HepG2 (cell line): Measurements from ENCODE around the gene BRAT1. TPM values are rescaled to one million over a fixed set of nuclear protein-coding genes. Genes with fewer than 3 reads are reported as not detected.

Experiments used
- ATAC-seq: fragments of 200-7000 bp; cut with Tn5 transposase; 3 replicates; pipeline ENCODE4 v1.9.1; 2020; ENCODE audit warnings: mild to moderate bottlenecking, moderate library complexity
- BruUV-seq: library from RNA; stranded (reverse); fragments of 400-500 nt; replicated peaks from 2 replicates; lab custom pipeline; 2021; lab: Mats Ljungman, UMichigan
- CTCF ChIA-PET: fragments of 300-600 bp; formaldehyde crosslinking; extraction: SDS; loops from one replicate; lab custom pipeline; 2021; ENCODE audit warnings: low total read pairs, inconsistent platforms, low intra/inter-chr PET ratio; lab: Yijun Ruan, JAX
- POLR2A ChIA-PET: fragments of 350-600 bp; sonication (Branson Sonifier 250); formaldehyde crosslinking; loops from one replicate; lab custom pipeline; 2020; ENCODE audit warnings: antibody characterized with exemption, inconsistent platforms; lab: Yijun Ruan, JAX
- DNase-seq: peaks from one replicate; pipeline ENCODE4 v3.0.0-alpha.2; 2015; ENCODE audit warnings: low spot score
- FAIRE-seq: peaks from 3 replicates; lab custom pipeline; 2011; peaks lifted over from hg19 to GRCh38; lab: Jason Lieb, UNC
- H2AFZ ChIP-seq: one replicate; pipeline ENCODE4 v1.6.1; 2011; ENCODE audit warnings: low read length, inconsistent platforms
- H3K27ac ChIP-seq: fragments of 300-600 bp; 3 replicates; pipeline ENCODE4 v1.8.0; 2011; ENCODE audit warnings: mixed run types, mild to moderate bottlenecking, mixed read lengths, low read length, inconsistent platforms; ENCODE audit not compliant: insufficient read depth; ENCODE audit errors: extremely low read length
- H3K27me3 ChIP-seq, 2 experiments: fragments of 200-600 bp in 1 of 2; 2 replicates in 1 of 2; 3 replicates in 1 of 2; pipeline versions ENCODE4 v1.6.0 to v1.8.0; 2011; ENCODE audit warnings: low read length in 2 of 2, mild to moderate bottlenecking in 2 of 2, moderate library complexity in 2 of 2, inconsistent platforms in 1 of 2; ENCODE audit not compliant: insufficient read depth in 2 of 2, control insufficient read depth in 1 of 2
- H3K36me3 ChIP-seq, 2 experiments: fragments of 200-600 bp in 1 of 2; replicated peaks in 1 of 2; 2 replicates in 1 of 2; 3 replicates in 1 of 2; pipeline versions ENCODE4 v1.5.1 to v1.8.0; 2011; ENCODE audit warnings: low read length in 2 of 2, inconsistent platforms in 1 of 2; ENCODE audit not compliant: insufficient read depth in 2 of 2, control insufficient read depth in 1 of 2
- H3K4me1 ChIP-seq: 2 replicates; pipeline ENCODE4 v1.5.1; 2012; ENCODE audit warnings: low read length, inconsistent platforms; ENCODE audit not compliant: insufficient read depth
- H3K4me2 ChIP-seq: 2 replicates; pipeline ENCODE4 v1.6.0; 2011; ENCODE audit warnings: low read depth, low read length, inconsistent platforms
- H3K4me3 ChIP-seq, 3 experiments: fragments of 200-600 bp in 1 of 3; sonication (generic), shearing (Covaris generic) in 1 of 3; replicated peaks in 1 of 3; 2 replicates each; pipeline ENCODE4 v1.5.1; 2011 to 2016; ENCODE audit warnings: low read length in 3 of 3, inconsistent platforms in 2 of 3, low read depth in 2 of 3, mild to moderate bottlenecking in 2 of 3, control low read depth in 1 of 3, mixed read lengths in 1 of 3; ENCODE audit not compliant: insufficient read depth in 1 of 3
- H3K79me2 ChIP-seq: one replicate; pipeline ENCODE4 v1.6.1; 2011; ENCODE audit warnings: low read length, inconsistent platforms; ENCODE audit not compliant: insufficient read depth
- H3K9ac ChIP-seq: 2 replicates; pipeline ENCODE4 v1.6.0; 2011; ENCODE audit warnings: mild to moderate bottlenecking, low read depth, low read length, inconsistent platforms; ENCODE audit not compliant: insufficient read depth
- H3K9me3 ChIP-seq: 2 replicates; pipeline ENCODE4 v1.5.1; 2012; ENCODE audit warnings: mild to moderate bottlenecking, low read length
- H4K20me1 ChIP-seq: 2 replicates; pipeline ENCODE4 v1.6.0; 2011; ENCODE audit warnings: inconsistent platforms, mild to moderate bottlenecking, low read length, moderate library complexity; ENCODE audit not compliant: insufficient read depth
- EEA1 ChIP-seq: sonication (generic); formaldehyde crosslinking; IDR thresholded peaks from 2 replicates; pipeline ENCODE4 v1.5.1; 2020; ENCODE audit warnings: mild to moderate bottlenecking, missing genetic modification reagents, borderline replicate concordance
- ELF4 ChIP-seq: sonication (generic); formaldehyde crosslinking; IDR thresholded peaks from 2 replicates; pipeline ENCODE4 v1.5.0; 2020; ENCODE audit warnings: missing genetic modification reagents, mild to moderate bottlenecking, moderate library complexity, borderline replicate concordance
- HNF4A ChIP-seq: sonication (generic); formaldehyde crosslinking; IDR thresholded peaks from 2 replicates; pipeline ENCODE4 v1.4.0; 2020; ENCODE audit warnings: missing genetic modification reagents
- NONO ChIP-seq, 2 experiments: fragments of 450-650 bp in 1 of 2; sonication (generic) in 1 of 2; formaldehyde crosslinking in 1 of 2; IDR thresholded peaks in 1 of 2; conservative IDR thresholded peaks in 1 of 2; 2 replicates each; pipeline versions ENCODE4 v1.6.1 to v1.8.0; 2017 to 2022; ENCODE audit warnings: mild to moderate bottlenecking in 1 of 2, missing genetic modification reagents in 1 of 2, moderate library complexity in 1 of 2
- PCBP2 ChIP-seq: fragments of 200-400 bp; formaldehyde crosslinking; optimal IDR thresholded peaks from 2 replicates; pipeline ENCODE3; 2018; ENCODE audit warnings: low read length, low read depth; ENCODE audit not compliant: poor library complexity, severe bottlenecking
- PRPF4 ChIP-seq: fragments of 200-400 bp; formaldehyde crosslinking; IDR thresholded peaks from 2 replicates; pipeline ENCODE4 v1.6.1; 2016; ENCODE audit warnings: low read length, low read depth; ENCODE audit not compliant: poor library complexity, severe bottlenecking
- RBAK ChIP-seq: sonication (generic); formaldehyde crosslinking; IDR thresholded peaks from 2 replicates; pipeline ENCODE4 v1.5.1; 2020; ENCODE audit warnings: mild to moderate bottlenecking, missing genetic modification reagents
- ZNF382 ChIP-seq: sonication (generic); formaldehyde crosslinking; IDR thresholded peaks from 2 replicates; pipeline ENCODE4 v1.5.0; 2020; ENCODE audit warnings: missing genetic modification reagents, mild to moderate bottlenecking, borderline replicate concordance
- ZSCAN22 ChIP-seq: sonication (generic); formaldehyde crosslinking; IDR thresholded peaks from 2 replicates; pipeline ENCODE4 v1.4.0; 2020; ENCODE audit warnings: mild to moderate bottlenecking, missing genetic modification reagents
- WGBS: methylation state at CpG from one replicate; pipeline ENCODE4 v1.1.6; 2017; ENCODE audit warnings: low lambda C conversion rate; 5-methylcytosine and 5-hydroxymethylcytosine counted together
- in situ Hi-C: cut with HindIII; loops from 2 replicates; pipeline ENCODE4 v1.10.0; 2017; ENCODE audit warnings: low pct_unique_long_range_greater_than_20kb; ENCODE audit not compliant: extremely low pct_ligation_motif_present
- intact Hi-C: fragments of 100-400 bp; cut with micrococcal nuclease; formaldehyde crosslinking; loops from one replicate; pipeline ENCODE4 v1.10.0; 2022; ENCODE audit not compliant: unreplicated experiment
- polyA plus RNA-seq, 8 experiments: library from polyadenylated mRNA; depleted of rRNA in 3 of 8; stranded (reverse) in 7 of 8; unstranded in 1 of 8; fragments of >200 nt; fragmentation: Illumina TruSeq in 4 of 8; extraction: Trizol in 4 of 8; gene quantifications; 2 replicates each; pipeline versions ENCODE4 v1.2.1 to v1.2.3, GENCODE V29; 2011 to 2016; ENCODE audit warnings: low read depth in 4 of 8, missing spikeins in 1 of 8, mixed read lengths in 1 of 8; ENCODE audit not compliant: insufficient read depth in 1 of 8
- total RNA-seq, 5 experiments: library from RNA; depleted of rRNA; stranded (reverse); fragments of >200 nt; fragmentation: Illumina TruSeq; extraction: Trizol; gene quantifications; 2 replicates each; pipeline ENCODE4 v1.2.3, GENCODE V29; 2016; ENCODE audit warnings: low read depth in 1 of 5
- TF ChIP-seq, protein P1 (sequence below): sonication (generic); formaldehyde crosslinking; IDR thresholded peaks from 2 replicates; pipeline ENCODE4 v1.4.0; 2020; ENCODE audit warnings: missing genetic modification reagents, borderline replicate concordance

Gene BRAT1
- total and polyA plus RNA-seq, 2 of the 13 experiments (the other 11 are each of a cell fraction or from before 2014, with no cell fraction given) = 10.2 to 20.3 TPM

DNA sequence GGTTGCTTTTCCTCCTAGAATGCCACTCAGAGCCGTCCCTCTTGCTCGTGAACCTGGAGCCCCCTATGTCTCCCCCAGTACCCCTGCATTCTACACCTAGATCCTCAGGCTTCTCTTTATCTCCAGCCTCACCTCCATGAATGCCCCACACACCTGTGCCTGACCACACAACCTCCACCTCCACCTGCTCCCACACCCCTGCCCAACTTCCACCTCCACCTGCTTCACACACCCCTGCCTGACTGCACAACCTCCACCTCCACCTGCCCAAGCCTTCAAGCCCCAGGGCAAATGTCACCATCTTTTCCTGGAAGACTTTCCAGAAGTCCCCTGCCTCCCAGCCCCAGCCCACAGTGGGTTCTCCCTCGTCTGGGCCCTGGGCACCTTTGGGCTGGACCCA is 42.6 kb downstream of the BRAT1 start:
- DNase-seq (no peak), FAIRE-seq (no peak), ATAC-seq (no peak)
- H3K36me3 ChIP-seq = no peaks in the 10 kb centered on the region
- H3K27ac ChIP-seq = no peak overlapping the region
- ChIA-PET POLR2A (no interaction called here), CTCF (no interaction called here)
- no peak overlapping the region for H2AFZ ChIP-seq
- TF ChIP-seq ELF4 (CRISPR knock-in tag) (no peak), ZSCAN22 (CRISPR knock-in tag) (no peak), PRPF4 (no peak), PCBP2 (no peak), ZNF382 (no peak), RBAK (CRISPR knock-in tag) (no peak), HNF4A (CRISPR knock-in tag) (no peak), NONO (IDR thresholded peaks at IDR 0.05) (no peak), NONO (CRISPR knock-in tag; conservative IDR thresholded peaks at IDR 0.05) (no peak), EEA1 (CRISPR knock-in tag) (no peak)
- TF ChIP-seq, protein P1, sequence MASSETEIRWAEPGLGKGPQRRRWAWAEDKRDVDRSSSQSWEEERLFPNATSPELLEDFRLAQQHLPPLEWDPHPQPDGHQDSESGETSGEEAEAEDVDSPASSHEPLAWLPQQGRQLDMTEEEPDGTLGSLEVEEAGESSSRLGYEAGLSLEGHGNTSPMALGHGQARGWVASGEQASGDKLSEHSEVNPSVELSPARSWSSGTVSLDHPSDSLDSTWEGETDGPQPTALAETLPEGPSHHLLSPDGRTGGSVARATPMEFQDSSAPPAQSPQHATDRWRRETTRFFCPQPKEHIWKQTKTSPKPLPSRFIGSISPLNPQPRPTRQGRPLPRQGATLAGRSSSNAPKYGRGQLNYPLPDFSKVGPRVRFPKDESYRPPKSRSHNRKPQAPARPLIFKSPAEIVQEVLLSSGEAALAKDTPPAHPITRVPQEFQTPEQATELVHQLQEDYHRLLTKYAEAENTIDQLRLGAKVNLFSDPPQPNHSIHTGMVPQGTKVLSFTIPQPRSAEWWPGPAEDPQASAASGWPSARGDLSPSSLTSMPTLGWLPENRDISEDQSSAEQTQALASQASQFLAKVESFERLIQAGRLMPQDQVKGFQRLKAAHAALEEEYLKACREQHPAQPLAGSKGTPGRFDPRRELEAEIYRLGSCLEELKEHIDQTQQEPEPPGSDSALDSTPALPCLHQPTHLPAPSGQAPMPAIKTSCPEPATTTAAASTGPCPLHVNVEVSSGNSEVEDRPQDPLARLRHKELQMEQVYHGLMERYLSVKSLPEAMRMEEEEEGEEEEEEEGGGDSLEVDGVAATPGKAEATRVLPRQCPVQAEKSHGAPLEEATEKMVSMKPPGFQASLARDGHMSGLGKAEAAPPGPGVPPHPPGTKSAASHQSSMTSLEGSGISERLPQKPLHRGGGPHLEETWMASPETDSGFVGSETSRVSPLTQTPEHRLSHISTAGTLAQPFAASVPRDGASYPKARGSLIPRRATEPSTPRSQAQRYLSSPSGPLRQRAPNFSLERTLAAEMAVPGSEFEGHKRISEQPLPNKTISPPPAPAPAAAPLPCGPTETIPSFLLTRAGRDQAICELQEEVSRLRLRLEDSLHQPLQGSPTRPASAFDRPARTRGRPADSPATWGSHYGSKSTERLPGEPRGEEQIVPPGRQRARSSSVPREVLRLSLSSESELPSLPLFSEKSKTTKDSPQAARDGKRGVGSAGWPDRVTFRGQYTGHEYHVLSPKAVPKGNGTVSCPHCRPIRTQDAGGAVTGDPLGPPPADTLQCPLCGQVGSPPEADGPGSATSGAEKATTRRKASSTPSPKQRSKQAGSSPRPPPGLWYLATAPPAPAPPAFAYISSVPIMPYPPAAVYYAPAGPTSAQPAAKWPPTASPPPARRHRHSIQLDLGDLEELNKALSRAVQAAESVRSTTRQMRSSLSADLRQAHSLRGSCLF = no peak
- 23% methylated on average over 3 of the region's 3 CpGs for WGBS
- no peaks in the 10 kb centered on the region for H3K79me2 ChIP-seq
- intact Hi-C loops = no loop called here
- H3K4me1 ChIP-seq = peaks cover 83% of the 10 kb centered on the region
- H3K27me3 ChIP-seq = peaks cover 9 to 84% of the 10 kb centered on the region in 2 experiments; a peak in 4 of 5 replicates
- H3K4me3 ChIP-seq = no peak overlapping the region
- no peak overlapping the region for H3K4me2 ChIP-seq
- BruUV-seq = no TSS peak
- in situ Hi-C loops = no loop called here
- H3K9ac ChIP-seq = no peak overlapping the region
- no peaks in the 10 kb centered on the region for H3K9me3 ChIP-seq
- H4K20me1 ChIP-seq = no peaks in the 10 kb centered on the region
